ENCODE data around the gene IPO9. TPM values are rescaled to one million over a fixed set of nuclear protein-coding genes. Genes with fewer than 3 reads are reported as not detected.
A peak's percentile ranks its signal among the peaks of the same experiment; 100 is the strongest.

IPO9 gene
- 17.2 TPM for total RNA-seq
- long read RNA-seq, full-length matches to known transcripts: 14 of 30 reads
- long read RNA-seq, partial matches to known transcripts: 6 of 30 reads
- long read RNA-seq, other reads (novel, unspliced or antisense): 10 of 30 reads

- ATAC-seq (ENCODE audit: poor library complexity): peak; percentile 97
- intact Hi-C loops (cut with DNase I): no loop called here
- DNase-seq: peak; percentile 97
Observed at GRCh38 chr1:201828820-201829774, at the start of gene IPO9. Gene IPO9 (plus strand): TSS chr1:201829157. CDS start chr1:201829210, 53 bp downstream.

DNA sequence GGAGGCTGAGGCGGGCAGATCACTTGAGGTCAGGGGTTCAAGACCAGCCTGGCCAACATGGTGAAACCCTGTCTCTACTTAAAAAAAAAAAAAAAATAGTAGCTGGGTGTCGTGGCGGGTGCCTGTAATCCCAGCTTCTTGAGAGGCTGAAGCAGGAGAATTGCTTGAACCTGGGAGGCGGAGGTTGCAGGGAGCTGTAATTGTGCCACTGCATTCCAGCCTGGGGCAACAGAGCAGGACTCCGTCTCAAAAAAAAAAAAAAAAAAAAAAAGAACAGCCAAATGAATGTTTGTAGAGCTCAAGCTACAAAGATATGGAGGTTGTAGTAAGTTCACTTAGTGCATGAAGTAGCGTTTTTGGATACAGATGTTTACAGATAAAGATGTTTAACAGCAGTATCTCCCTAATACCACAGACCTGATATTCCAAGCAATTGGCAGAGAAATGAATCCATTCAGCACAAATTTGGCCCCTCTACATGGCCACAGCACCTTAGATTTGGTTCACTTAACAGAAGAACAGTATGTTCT is 49.5 kb upstream of the IPO9 start:
- DNase-seq: no peak
- ATAC-seq (ENCODE audit: poor library complexity): peak; percentile 17
- intact Hi-C loops (cut with DNase I): no loop called here

GRCh38 chr1:201780952-201781351 is 48.0 kb upstream of the IPO9 start:
- intact Hi-C loops (cut with DNase I): no loop called here
- DNase-seq: no peak
- no peak for ATAC-seq (ENCODE audit: poor library complexity)

GRCh38 chr1:201781437-201781836 is 47.5 kb upstream of the IPO9 start:
- DNase-seq (no peak), ATAC-seq (ENCODE audit: poor library complexity) (no peak)
- intact Hi-C loops (cut with DNase I): no loop called here

- DNase-seq: no peak
- intact Hi-C loops (cut with DNase I): no loop called here
Observed at GRCh38 chr1:201782353-201782752, 46.6 kb upstream of the IPO9 start.

DNA sequence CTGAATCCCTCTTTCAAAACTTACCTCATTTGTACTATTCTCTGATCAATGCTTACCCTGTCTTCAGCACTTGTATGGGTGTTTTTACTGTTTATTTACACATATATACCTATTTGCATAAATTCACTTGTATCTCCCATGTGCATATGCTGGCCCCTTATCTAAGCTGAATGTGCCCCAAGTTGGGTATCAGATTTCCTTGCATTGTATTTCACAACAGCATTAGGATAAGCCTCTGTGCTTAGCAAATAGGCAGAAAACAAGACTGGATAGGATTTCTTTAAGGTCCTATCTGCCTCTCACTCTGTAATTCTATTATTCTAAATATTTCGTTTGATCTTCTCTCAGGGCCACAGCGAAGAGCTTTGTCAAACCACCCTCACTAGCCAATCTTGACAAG is 45.9 kb upstream of the IPO9 start:
- intact Hi-C loops (cut with DNase I): no loop called here
- ATAC-seq (ENCODE audit: poor library complexity) (no peak), DNase-seq (no peak)

More at GRCh38 chr1:201782353-201782752, 46.6 kb upstream of the IPO9 start:
- no peak for ATAC-seq (ENCODE audit: poor library complexity)

DNA sequence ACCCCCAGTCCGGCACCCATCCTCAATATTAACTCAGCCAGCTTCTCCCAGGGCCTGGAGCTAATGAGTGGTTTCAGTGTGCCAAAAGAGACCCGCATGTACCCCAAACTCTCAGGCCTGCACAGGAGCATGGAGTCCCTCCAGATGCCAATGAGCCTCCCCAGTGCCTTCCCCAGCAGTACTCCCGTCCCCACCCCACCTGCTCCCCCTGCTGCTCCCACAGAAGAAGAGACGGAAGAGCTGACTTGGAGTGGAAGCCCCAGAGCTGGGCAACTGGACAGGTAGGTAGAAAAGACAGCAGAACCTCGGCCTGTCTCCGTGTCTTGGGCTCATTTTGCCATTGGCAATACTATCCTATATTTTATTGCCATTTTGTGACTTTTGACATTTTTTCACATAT is 45.4 kb upstream of the IPO9 start:
- intact Hi-C loops (cut with DNase I): no loop called here
- ATAC-seq (ENCODE audit: poor library complexity): no peak

GRCh38 chr1:201785291-201785690 is 43.7 kb upstream of the IPO9 start:
- ATAC-seq (ENCODE audit: poor library complexity): no peak
- intact Hi-C loops (cut with DNase I): no loop called here
- no peak for DNase-seq

More for the DNA sequence above, 45.4 kb upstream of the IPO9 start:
- no peak for DNase-seq

DNA sequence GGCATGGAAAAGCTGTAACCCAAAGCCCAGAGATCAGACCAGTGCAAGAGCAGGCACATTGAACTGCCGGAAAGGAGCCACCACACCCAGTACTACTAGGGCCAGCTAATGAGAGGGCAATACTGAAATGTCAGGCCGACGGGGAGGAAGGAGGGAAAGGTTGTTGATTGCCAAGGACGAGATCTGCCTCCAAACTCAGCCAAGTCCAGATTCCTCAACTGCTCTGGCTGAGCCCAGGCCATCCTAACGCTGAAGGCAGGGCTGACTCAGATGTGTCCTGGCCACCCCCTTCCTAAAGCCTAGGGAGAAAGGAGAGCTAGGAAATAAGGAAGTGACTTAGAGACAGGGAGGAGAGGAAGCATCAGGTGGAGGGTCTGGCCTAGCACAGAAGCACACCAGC is 42.1 kb upstream of the IPO9 start:
- ATAC-seq (ENCODE audit: poor library complexity) (peak; percentile 74), DNase-seq (peak; percentile 64)
- intact Hi-C loops (cut with DNase I): no loop called here

- DNase-seq (no peak), ATAC-seq (ENCODE audit: poor library complexity) (no peak)
- intact Hi-C loops (cut with DNase I): no loop called here
Observed at GRCh38 chr1:201788296-201788695, 40.7 kb upstream of the IPO9 start.

DNA sequence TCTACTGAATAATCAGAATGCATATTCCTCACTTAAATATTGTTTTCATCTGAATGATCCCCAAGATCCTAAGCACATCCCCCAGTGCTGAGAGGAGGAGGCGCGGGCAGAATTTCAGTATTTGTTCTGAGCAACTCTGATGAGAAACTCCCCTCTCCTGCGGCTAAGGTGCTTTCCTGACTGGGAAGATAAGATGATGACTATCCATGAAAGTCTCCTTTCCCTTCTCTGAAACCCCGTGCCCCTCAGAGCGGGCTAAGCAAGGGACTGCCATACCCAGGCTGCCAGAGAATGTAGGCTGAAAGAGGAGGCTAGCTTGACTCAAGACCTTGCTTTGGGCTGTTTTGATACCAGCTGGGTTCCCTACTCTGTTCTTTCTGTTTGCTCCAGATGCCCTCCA is 39.7 kb upstream of the IPO9 start:
- ATAC-seq (ENCODE audit: poor library complexity) (no peak), DNase-seq (no peak)
- intact Hi-C loops (cut with DNase I): no loop called here

- intact Hi-C loops (cut with DNase I): loop anchor here (5.0 kb wide), 1 partner anchor 258 kb away; no protein-coding TSS in a partner anchor
- ATAC-seq (ENCODE audit: poor library complexity) (peak; percentile 14), DNase-seq (no peak)
Observed at GRCh38 chr1:201790261-201790660, 38.7 kb upstream of the IPO9 start.

DNA sequence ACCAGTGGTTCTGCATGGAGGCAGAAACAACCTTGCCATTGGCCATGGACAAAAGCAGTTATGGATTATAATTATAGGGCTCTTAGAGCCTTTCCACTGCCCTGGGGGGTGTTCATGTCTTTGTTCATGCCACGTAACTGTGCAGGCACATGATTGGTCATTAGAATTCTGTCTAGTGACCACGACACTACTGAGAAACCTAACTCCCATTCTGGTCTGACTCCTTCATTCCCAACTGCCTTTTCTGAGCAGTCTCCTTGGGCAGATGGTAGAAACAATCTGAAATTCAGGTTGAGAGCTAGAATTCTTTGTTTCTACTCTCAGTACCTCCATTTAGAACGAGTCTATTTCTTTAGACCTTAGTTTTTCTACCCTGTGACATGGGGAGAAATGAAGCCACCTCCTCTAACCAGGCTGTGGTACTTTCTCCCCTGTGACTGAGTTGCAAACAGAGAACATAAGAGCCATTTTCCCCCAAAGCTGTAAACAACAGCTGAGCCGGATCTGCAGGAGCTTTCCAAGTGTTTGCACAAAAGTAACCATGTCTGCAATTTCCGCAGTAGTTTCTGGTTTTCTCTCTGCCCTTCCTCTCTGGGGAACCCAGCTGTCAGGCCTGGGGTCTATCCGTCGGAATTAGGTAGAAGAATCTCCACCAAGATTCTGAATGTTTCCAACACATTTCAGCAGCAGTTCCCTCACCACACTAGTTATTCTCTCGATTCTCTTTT is 37.7 kb upstream of the IPO9 start:
- intact Hi-C loops (cut with DNase I): loop anchor here (5.0 kb wide), 1 partner anchor 259 kb away; no protein-coding TSS in a partner anchor
- DNase-seq (no peak), ATAC-seq (ENCODE audit: poor library complexity) (peak; percentile 38)

GRCh38 chr1:201791779-201792173 is 37.2 kb upstream of the IPO9 start:
- intact Hi-C loops (cut with DNase I): loop anchor here (2.0 to 5.0 kb wide), 3 partner anchors 83 to 259 kb away; no protein-coding TSS in a partner anchor
- DNase-seq (peak; percentile 56), ATAC-seq (ENCODE audit: poor library complexity) (peak; percentile 26)

DNA sequence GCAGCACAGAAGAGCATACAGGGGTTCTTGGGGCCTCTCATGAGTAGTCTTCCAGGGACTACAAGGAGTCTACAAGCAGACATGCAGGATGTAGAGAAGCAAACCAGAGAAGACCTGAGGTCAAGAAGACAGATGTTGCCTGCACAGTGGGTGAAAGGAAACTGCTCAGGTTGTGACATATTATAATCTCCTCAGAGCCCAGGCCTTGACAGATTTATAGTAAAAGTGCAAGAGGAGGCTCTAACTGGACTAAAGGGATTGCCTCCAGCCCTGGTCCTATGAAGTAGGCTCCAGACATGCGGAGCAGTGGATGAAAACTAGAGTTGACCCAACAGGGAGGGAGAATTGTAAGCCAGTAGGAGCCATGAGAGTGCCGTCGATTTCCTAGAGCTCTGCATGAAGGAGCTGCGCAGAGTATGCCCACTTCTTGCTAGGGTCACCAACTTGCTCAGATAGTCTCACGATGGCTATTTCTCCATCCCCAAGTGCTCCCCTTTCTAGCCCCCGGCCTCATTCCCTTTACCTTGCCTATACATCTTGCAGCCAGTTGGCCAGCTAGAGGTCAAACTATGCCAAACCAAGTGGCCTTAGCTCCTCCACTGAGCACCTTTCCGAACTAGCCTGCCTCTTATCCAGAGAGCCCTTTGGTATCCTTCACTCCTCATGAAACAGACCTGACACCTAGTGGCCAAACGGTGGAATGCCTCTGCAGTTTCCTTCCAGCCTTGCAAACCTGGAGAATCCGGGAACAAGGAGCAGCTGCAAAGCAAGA is 36.2 kb upstream of the IPO9 start:
- peak; percentile 81 for ATAC-seq (ENCODE audit: poor library complexity)
- DNase-seq: peak; percentile 79
- intact Hi-C loops (cut with DNase I): loop anchor here (2.0 to 5.0 kb wide), 3 partner anchors 84 to 260 kb away; no protein-coding TSS in a partner anchor

- intact Hi-C loops (cut with DNase I): loop anchor here (2.0 to 5.0 kb wide), 3 partner anchors 85 to 261 kb away; no protein-coding TSS in a partner anchor
- ATAC-seq (ENCODE audit: poor library complexity): peak; percentile 1
- no peak for DNase-seq
Observed at GRCh38 chr1:201793306-201793925, 35.5 kb upstream of the IPO9 start.

GRCh38 chr1:201795066-201795465 is 33.9 kb upstream of the IPO9 start:
- no peak for ATAC-seq (ENCODE audit: poor library complexity)
- intact Hi-C loops (cut with DNase I): no loop called here
- no peak for DNase-seq

DNA sequence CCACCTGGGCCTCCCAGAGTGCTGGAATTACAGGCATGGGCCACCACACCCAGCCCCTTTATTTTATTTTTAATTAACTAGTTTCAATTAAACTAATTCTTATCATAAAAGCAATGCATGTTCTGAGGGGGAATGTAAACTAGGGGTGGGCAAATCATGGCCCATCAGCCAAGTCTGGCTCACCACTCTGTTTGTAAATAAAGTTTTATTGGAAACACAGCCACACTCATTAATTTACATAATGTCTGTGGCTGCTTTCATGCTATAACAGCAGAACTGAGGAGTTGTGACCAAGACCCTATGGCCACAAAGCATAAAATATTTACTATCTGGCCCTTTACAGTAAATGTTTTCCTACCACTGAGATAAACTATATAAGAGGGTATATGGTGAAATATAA is 28.7 kb upstream of the IPO9 start:
- intact Hi-C loops (cut with DNase I): no loop called here
- ATAC-seq (ENCODE audit: poor library complexity) (no peak), DNase-seq (no peak)
